Mesendoderm (in vitro differentiated cells): ENCODE results near the gene NSUN4.

ENCODE experiments used
- DNase-seq: peaks from one replicate; pipeline ENCODE4 v3.0.0; 2013
- H2AK5ac ChIP-seq: 2 replicates; pipeline ENCODE4 v1.6.1; 2013; ENCODE audit warnings: low read length, inconsistent platforms
- H2BK120ac ChIP-seq: 2 replicates; pipeline ENCODE4 v1.6.1; 2013; ENCODE audit warnings: low read depth, mild to moderate bottlenecking, low read length, moderate library complexity, mixed read lengths
- H2BK15ac ChIP-seq: replicated peaks from 2 replicates; pipeline ENCODE4 v1.6.1; 2013; ENCODE audit warnings: low read depth, mild to moderate bottlenecking, moderate library complexity
- H2BK5ac ChIP-seq: 2 replicates; pipeline ENCODE4 v1.6.1; 2013; ENCODE audit warnings: low read length, inconsistent platforms
- H3K18ac ChIP-seq: 2 replicates; pipeline ENCODE4 v1.6.1; 2013; ENCODE audit warnings: mild to moderate bottlenecking, low read length, mixed read lengths
- H3K23ac ChIP-seq: one replicate; pipeline ENCODE4 v1.6.1; 2013; ENCODE audit warnings: low read length
- H3K27ac ChIP-seq: 2 replicates; pipeline ENCODE4 v1.5.1; 2013; ENCODE audit warnings: low read depth, mild to moderate bottlenecking, inconsistent platforms, low read length, moderate library complexity
- H3K27me3 ChIP-seq: 2 replicates; pipeline ENCODE4 v1.6.1; 2013; ENCODE audit warnings: low read length, control low read depth, mild to moderate bottlenecking, inconsistent platforms; ENCODE audit not compliant: insufficient read depth, poor library complexity
- H3K36me3 ChIP-seq: 2 replicates; pipeline ENCODE4 v1.6.1; 2013; ENCODE audit warnings: low read length, inconsistent platforms; ENCODE audit not compliant: control insufficient read depth, insufficient read depth
- H3K4ac ChIP-seq: one replicate; pipeline ENCODE4 v1.6.1; 2013; ENCODE audit warnings: low read depth, mild to moderate bottlenecking, low read length, moderate library complexity
- H3K4me1 ChIP-seq: 2 replicates; pipeline ENCODE4 v1.6.1; 2013; ENCODE audit warnings: low read depth, low read length, inconsistent platforms; ENCODE audit not compliant: control insufficient read depth
- H3K4me2 ChIP-seq: 2 replicates; pipeline ENCODE4 v1.6.1; 2013; ENCODE audit warnings: low read length
- H3K4me3 ChIP-seq: 2 replicates; pipeline ENCODE4 v1.5.1; 2013; ENCODE audit warnings: mild to moderate bottlenecking, low read length
- H3K56ac ChIP-seq: one replicate; pipeline ENCODE4 v1.6.1; 2013; ENCODE audit warnings: low read length
- H3K79me1 ChIP-seq: 2 replicates; pipeline ENCODE4 v1.6.1; 2013; ENCODE audit warnings: low read length, inconsistent platforms
- H3K79me2 ChIP-seq: 2 replicates; pipeline ENCODE4 v1.6.1; 2013; ENCODE audit warnings: mild to moderate bottlenecking, low read length; ENCODE audit not compliant: control insufficient read depth, insufficient read depth
- H3K9ac ChIP-seq: 2 replicates; pipeline ENCODE4 v1.6.1; 2013; ENCODE audit warnings: low read length, inconsistent platforms
- H4K5ac ChIP-seq: one replicate; pipeline ENCODE4 v1.6.1; 2013; ENCODE audit warnings: low read length
- H4K8ac ChIP-seq: one replicate; pipeline ENCODE4 v1.6.1; 2013; ENCODE audit warnings: low read depth, mild to moderate bottlenecking, control low read depth, low read length, moderate library complexity
- WGBS: extraction: QIAGEN DNeasy Blood & Tissue Kit; methylation state at CpG from one replicate; pipeline ENCODE4 v1.1.7; 2013; ENCODE audit warnings: low lambda C conversion rate, missing lambda C conversion rate; ENCODE audit not compliant: insufficient coverage; ENCODE audit errors: extremely low coverage; 5-methylcytosine and 5-hydroxymethylcytosine counted together

The NSUN4 gene

GRCh38 chr1:46369542-46370213, 29.1 kb downstream of the NSUN4 start:
- H3K23ac ChIP-seq = no peak overlapping the region
- no peaks in the 10 kb centered on the region for H3K79me2 ChIP-seq
- H3K36me3 ChIP-seq = no peaks in the 10 kb centered on the region
- DNase-seq = no peak
- no peak overlapping the region for H3K18ac ChIP-seq
- no peak overlapping the region for H2BK5ac ChIP-seq
- no CpG with 5 or more reads among the region's 4 CpGs for WGBS
- no peak overlapping the region for H2BK15ac ChIP-seq
- H3K4me1 ChIP-seq = no peaks in the 10 kb centered on the region
- H3K27ac ChIP-seq = no peak overlapping the region
- H3K4me3 ChIP-seq = no peak overlapping the region
- no peak overlapping the region for H4K8ac ChIP-seq
- no peak overlapping the region for H4K5ac ChIP-seq
- H3K9ac ChIP-seq = no peak overlapping the region
- no peak overlapping the region for H3K56ac ChIP-seq
- H3K27me3 ChIP-seq = no peaks in the 10 kb centered on the region
- H3K4me2 ChIP-seq = no peak overlapping the region
- no peak overlapping the region for H2AK5ac ChIP-seq
- H2BK120ac ChIP-seq = no peak overlapping the region
- no peak overlapping the region for H3K4ac ChIP-seq
- H3K79me1 ChIP-seq = no peaks in the 10 kb centered on the region

DNA sequence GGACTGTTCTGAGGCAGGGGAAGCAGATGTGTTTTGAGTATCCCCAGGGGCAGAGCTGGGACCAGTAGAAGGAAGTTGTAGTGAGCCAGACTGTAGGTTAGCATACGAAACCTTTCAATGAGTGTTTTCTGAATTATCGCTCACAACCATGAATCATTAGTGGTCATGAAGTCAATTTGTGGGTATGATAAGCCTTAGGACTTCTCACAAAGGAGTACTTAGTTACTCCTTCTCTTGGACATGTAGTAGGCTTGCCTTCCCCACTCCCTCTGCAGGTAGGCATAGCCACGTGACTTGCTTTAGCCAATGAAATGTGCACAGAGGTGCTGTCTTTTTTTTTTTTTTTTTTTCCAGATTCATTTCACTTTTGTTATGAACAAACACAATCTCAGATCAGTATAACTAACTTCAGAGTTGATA, 29.6 kb downstream of the NSUN4 start:
- Histone ChIP-seq H2BK120ac (no peak overlapping the region), H4K8ac (no peak overlapping the region), H3K36me3 (no peaks in the 10 kb centered on the region), H3K27me3 (no peaks in the 10 kb centered on the region), H3K23ac (no peak overlapping the region), H3K18ac (no peak overlapping the region), H2BK15ac (no peak overlapping the region), H2BK5ac (no peak overlapping the region), H3K79me2 (no peaks in the 10 kb centered on the region), H2AK5ac (no peak overlapping the region), H4K5ac (no peak overlapping the region), H3K4ac (no peak overlapping the region), H3K4me2 (no peak overlapping the region), H3K79me1 (no peaks in the 10 kb centered on the region), H3K27ac (no peak overlapping the region), H3K56ac (no peak overlapping the region), H3K4me3 (no peak overlapping the region), H3K4me1 (no peaks in the 10 kb centered on the region), H3K9ac (no peak overlapping the region)
- DNase-seq = no peak
- no CpG with 5 or more reads among the region's 3 CpGs for WGBS

DNA sequence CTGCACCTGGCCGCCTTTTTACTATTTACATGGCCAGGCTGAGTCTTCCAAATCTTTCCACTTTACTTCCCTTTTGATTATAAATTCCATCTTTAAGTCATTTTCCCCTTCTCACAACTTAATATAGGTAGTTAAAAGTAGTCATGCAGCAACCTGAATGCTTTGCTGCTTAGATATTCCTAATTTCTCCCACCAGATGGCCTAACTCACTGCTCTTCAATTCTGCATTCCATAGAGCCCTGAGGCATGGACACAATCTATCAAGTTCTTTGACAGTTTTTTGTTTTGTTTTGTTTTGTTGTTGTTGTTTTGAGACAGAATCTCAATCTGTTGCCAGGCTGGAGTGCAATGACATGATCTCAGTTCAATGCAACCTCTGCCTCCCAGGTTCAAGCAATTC, 31.8 kb downstream of the NSUN4 start:
- Histone ChIP-seq H3K36me3 (no peaks in the 10 kb centered on the region), H3K9ac (no peak overlapping the region), H3K4ac (no peak overlapping the region), H4K8ac (no peak overlapping the region), H3K23ac (no peak overlapping the region), H3K27me3 (no peaks in the 10 kb centered on the region), H4K5ac (no peak overlapping the region), H2AK5ac (no peak overlapping the region), H3K79me1 (no peaks in the 10 kb centered on the region), H2BK15ac (no peak overlapping the region), H3K4me3 (no peak overlapping the region), H3K56ac (no peak overlapping the region), H2BK5ac (no peak overlapping the region), H2BK120ac (no peak overlapping the region), H3K79me2 (no peaks in the 10 kb centered on the region), H3K18ac (no peak overlapping the region), H3K4me1 (no peaks in the 10 kb centered on the region), H3K27ac (no peak overlapping the region), H3K4me2 (no peak overlapping the region)
- WGBS = no CpG with 5 or more reads among the region's 1 CpG
- DNase-seq = peak; percentile 26

GRCh38 chr1:46379996-46380395, 39.4 kb downstream of the NSUN4 start:
- Histone ChIP-seq H3K4ac (no peak overlapping the region), H3K9ac (no peak overlapping the region), H2BK120ac (no peak overlapping the region), H3K23ac (no peak overlapping the region), H3K36me3 (no peaks in the 10 kb centered on the region), H3K4me2 (no peak overlapping the region), H3K27ac (no peak overlapping the region), H3K18ac (no peak overlapping the region), H3K27me3 (no peaks in the 10 kb centered on the region), H3K56ac (no peak overlapping the region), H4K8ac (no peak overlapping the region), H3K4me1 (peaks cover 2% of the 10 kb centered on the region), H4K5ac (no peak overlapping the region), H3K79me2 (no peaks in the 10 kb centered on the region), H2BK5ac (no peak overlapping the region), H3K79me1 (no peaks in the 10 kb centered on the region), H3K4me3 (no peak overlapping the region), H2AK5ac (no peak overlapping the region), H2BK15ac (no peak overlapping the region)
- WGBS = no CpG with 5 or more reads among the region's 1 CpG
- peak; percentile 39 for DNase-seq

- Histone ChIP-seq H2BK15ac (no peak overlapping the region), H3K4me3 (no peak overlapping the region), H2BK120ac (no peak overlapping the region), H2BK5ac (no peak overlapping the region), H3K79me2 (no peaks in the 10 kb centered on the region), H3K79me1 (no peaks in the 10 kb centered on the region), H3K27me3 (no peaks in the 10 kb centered on the region), H3K9ac (no peak overlapping the region), H3K36me3 (no peaks in the 10 kb centered on the region), H3K4me1 (peaks cover 2% of the 10 kb centered on the region), H3K4ac (no peak overlapping the region), H3K23ac (no peak overlapping the region), H2AK5ac (no peak overlapping the region), H4K8ac (no peak overlapping the region), H3K56ac (no peak overlapping the region), H3K18ac (no peak overlapping the region), H4K5ac (no peak overlapping the region), H3K27ac (no peak overlapping the region), H3K4me2 (no peak overlapping the region)
- DNase-seq = no peak
Observed at GRCh38 chr1:46380508-46380907, 39.9 kb downstream of the NSUN4 start.

DNA sequence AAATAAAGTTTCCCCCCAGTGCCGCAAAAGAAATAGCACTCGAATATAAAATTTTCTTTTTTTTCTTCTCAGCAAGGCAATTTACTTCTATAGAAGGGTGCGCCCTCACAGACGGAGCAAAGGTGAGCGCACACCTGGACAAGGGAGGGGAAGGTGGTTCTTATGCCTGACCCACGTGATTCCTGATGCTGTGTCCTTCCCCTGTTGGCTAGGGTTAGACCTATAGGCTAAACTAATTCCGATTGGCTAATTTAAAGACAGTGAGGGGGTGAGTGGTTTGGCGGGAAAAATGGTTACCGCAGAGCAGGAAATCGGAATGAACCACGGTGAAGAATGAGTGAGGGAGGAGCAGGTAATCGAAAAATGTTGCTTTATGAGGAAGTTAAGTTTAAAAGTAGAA, 52.9 kb downstream of the NSUN4 start:
- H4K8ac ChIP-seq = no peak overlapping the region
- no peaks in the 10 kb centered on the region for H3K36me3 ChIP-seq
- no CpG with 5 or more reads among the region's 12 CpGs for WGBS
- H3K4me2 ChIP-seq = no peak overlapping the region
- H3K79me1 ChIP-seq = no peaks in the 10 kb centered on the region
- no peak overlapping the region for H3K4ac ChIP-seq
- H2BK5ac ChIP-seq = no peak overlapping the region
- H2AK5ac ChIP-seq = no peak overlapping the region
- DNase-seq = peak; percentile 22
- H2BK15ac ChIP-seq = no peak overlapping the region
- H2BK120ac ChIP-seq = no peak overlapping the region
- no peaks in the 10 kb centered on the region for H3K27me3 ChIP-seq
- no peak overlapping the region for H3K18ac ChIP-seq
- no peak overlapping the region for H3K23ac ChIP-seq
- H3K4me3 ChIP-seq = peak overlapping the region; percentile 16
- no peak overlapping the region for H4K5ac ChIP-seq
- H3K56ac ChIP-seq = no peak overlapping the region
- no peak overlapping the region for H3K27ac ChIP-seq
- no peak overlapping the region for H3K9ac ChIP-seq
- no peaks in the 10 kb centered on the region for H3K79me2 ChIP-seq
- H3K4me1 ChIP-seq = no peaks in the 10 kb centered on the region
